Uterus (tissue), 4 donors: ENCODE data around the gene WSCD2. TPM values are rescaled to one million over a fixed set of nuclear protein-coding genes. Genes with fewer than 3 reads are reported as not detected.

Experiments
- DNase-seq, 2 donors: peaks; one replicate each; pipeline ENCODE4 v3.0.0-alpha.2; 2019 to 2020
- H3K27ac ChIP-seq, 2 donors: fragments of 200-600 bp; sonication (generic); 1 replicate in 1 of 2; 2 replicates in 1 of 2; pipeline ENCODE4 v1.5.1; 2016 to 2018
- H3K27me3 ChIP-seq, 2 donors: fragments of 200-600 bp; sonication (generic); one replicate each; pipeline ENCODE4 v1.5.1; 2018 to 2019; ENCODE audit warnings: control low read depth in 1 of 2
- H3K36me3 ChIP-seq, 2 donors: fragments of 200-600 bp; sonication (generic); one replicate each; pipeline ENCODE4 v1.5.1; 2019; ENCODE audit warnings: control low read depth in 1 of 2
- H3K4me1 ChIP-seq, 2 donors: fragments of 200-600 bp; sonication (generic); one replicate each; pipeline ENCODE4 v1.5.1; 2018 to 2019; ENCODE audit warnings: control low read depth in 1 of 2
- H3K4me3 ChIP-seq, 2 donors: fragments of 200-600 bp; sonication (generic); 1 replicate in 1 of 2; 2 replicates in 1 of 2; pipeline ENCODE4 v1.5.1; 2018 to 2019; ENCODE audit warnings: mild to moderate bottlenecking in 1 of 2
- H3K9me3 ChIP-seq, 2 donors: fragments of 200-600 bp; sonication (generic); one replicate each; pipeline ENCODE4 v1.5.1; 2019; ENCODE audit warnings: control low read depth in 1 of 2
- POLR2A ChIP-seq, 2 donors: fragments of 450-650 bp; IDR thresholded peaks; one replicate each; pipeline ENCODE4 v1.6.1; 2016; ENCODE audit warnings: antibody characterized with exemption in 2 of 2, mild to moderate bottlenecking in 1 of 2, moderate library complexity in 1 of 2
- intact Hi-C: fragments of 100-400 bp; cut with DNase I; formaldehyde crosslinking; loops from one replicate; pipeline ENCODE4 v1.15.1; 2023; ENCODE audit warnings: low total_unique reads
- total RNA-seq, 4 donors: library from RNA; depleted of rRNA in 3 of 4; stranded (reverse); fragments of >200 nt in 3 of 4; gene quantifications; one replicate each; pipeline versions ENCODE4 v1.1.0 to v1.2.4, GENCODE V29; 2014 to 2023
- TF ChIP-seq, protein P1 (sequence below), 4 experiments: fragments of 200-600 bp in 2 of 4; fragments of 450-650 bp in 2 of 4; sonication (generic) in 2 of 4; IDR thresholded peaks; one replicate each; pipeline ENCODE4 v1.5.1; 2016 to 2019; ENCODE audit warnings: antibody characterized with exemption in 4 of 4, mild to moderate bottlenecking in 2 of 4, moderate library complexity in 1 of 4
- donor health status: DM: yes; HTN: yes; CAD: no.

WSCD2 gene
- total RNA-seq, 4 donors from 2014 or later = 3.3 to 65.3 (median 17.2) TPM

DNA sequence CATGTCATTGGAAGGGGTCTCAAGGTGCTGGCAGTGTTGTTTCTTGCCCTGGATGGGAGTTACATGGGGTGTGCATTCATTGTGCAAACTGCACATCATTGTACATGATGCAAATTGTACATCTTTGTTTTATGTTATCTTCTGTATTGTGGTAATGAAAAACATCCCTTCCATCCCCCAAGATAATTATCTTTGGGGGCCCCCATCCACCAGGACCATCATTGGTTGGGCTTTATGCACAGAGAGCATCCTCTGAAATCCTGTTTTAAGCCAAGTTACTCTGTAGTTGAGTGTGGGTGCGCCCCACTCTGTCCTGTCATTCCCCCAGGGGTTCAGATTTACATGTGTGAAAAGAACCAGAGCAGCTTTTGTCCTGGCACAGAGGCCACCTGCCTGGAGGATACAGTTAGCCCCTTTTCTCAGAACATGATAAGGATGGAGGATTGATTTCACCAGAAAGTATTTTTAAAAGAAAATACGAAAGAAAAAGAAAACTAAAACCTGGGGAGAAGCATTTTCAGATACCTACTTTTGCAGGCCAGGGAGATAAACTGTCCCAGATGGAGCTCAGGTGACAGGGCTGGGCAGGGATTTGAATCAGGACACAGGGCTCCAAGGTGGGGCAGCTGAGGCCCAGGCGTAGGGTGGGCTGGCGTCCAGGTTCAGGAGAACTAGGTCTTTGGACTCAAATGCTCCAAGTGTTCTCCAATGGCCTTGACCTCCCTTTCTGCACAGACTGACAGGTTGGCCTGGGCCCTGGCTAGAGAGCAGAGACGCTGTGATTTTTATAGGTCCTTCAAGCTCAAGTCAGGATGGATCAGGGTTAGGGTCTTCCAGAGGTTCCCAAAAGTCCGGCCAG lies 17.2 kb downstream of the WSCD2 start:
- DNase-seq = no peak
- no peaks in the 10 kb centered on the region for H3K4me1 ChIP-seq
- intact Hi-C loops = no loop called here

DNA sequence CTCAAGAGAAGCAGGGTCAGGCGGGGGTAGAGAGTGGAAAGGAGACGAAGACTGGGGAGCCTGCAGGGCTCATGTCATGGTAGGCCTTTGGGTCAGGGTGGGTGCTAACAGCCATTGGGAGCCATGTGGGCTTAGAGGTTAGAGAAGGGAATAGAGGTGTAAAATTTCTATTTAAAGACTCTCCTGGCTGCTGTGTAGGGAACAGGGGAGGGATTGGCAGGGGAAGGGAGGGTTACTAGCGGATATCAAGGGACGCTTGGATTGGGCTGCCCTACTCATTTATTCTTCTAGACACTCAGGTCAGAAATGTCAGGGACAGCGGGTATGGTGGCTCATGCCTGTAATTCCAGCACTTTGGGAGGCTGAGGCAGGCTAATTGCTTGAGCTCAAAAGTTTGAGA lies 18.2 kb downstream of the WSCD2 start:
- Histone ChIP-seq H3K4me3 (no peak overlapping the region), H3K27ac (no peak overlapping the region), H3K36me3 (no peaks in the 10 kb centered on the region), H3K27me3 (no peaks in the 10 kb centered on the region), H3K4me1 (no peaks in the 10 kb centered on the region), H3K9me3 (no peaks in the 10 kb centered on the region)
- DNase-seq = no peak
- no peak for TF ChIP-seq POLR2A (IDR thresholded peaks at IDR 0.05)
- TF ChIP-seq, protein P1, sequence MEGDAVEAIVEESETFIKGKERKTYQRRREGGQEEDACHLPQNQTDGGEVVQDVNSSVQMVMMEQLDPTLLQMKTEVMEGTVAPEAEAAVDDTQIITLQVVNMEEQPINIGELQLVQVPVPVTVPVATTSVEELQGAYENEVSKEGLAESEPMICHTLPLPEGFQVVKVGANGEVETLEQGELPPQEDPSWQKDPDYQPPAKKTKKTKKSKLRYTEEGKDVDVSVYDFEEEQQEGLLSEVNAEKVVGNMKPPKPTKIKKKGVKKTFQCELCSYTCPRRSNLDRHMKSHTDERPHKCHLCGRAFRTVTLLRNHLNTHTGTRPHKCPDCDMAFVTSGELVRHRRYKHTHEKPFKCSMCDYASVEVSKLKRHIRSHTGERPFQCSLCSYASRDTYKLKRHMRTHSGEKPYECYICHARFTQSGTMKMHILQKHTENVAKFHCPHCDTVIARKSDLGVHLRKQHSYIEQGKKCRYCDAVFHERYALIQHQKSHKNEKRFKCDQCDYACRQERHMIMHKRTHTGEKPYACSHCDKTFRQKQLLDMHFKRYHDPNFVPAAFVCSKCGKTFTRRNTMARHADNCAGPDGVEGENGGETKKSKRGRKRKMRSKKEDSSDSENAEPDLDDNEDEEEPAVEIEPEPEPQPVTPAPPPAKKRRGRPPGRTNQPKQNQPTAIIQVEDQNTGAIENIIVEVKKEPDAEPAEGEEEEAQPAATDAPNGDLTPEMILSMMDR (IDR thresholded peaks at IDR 0.05) = no peak
- intact Hi-C loops = no loop called here

More for the DNA sequence above, 17.2 kb downstream of the WSCD2 start:
- Histone ChIP-seq H3K4me3 (no peak overlapping the region), H3K27ac (no peak overlapping the region), H3K9me3 (no peaks in the 10 kb centered on the region), H3K27me3 (no peaks in the 10 kb centered on the region), H3K36me3 (no peaks in the 10 kb centered on the region)
- TF ChIP-seq, protein P1 (IDR thresholded peaks at IDR 0.05) = no peak
- TF ChIP-seq POLR2A (IDR thresholded peaks at IDR 0.05) = no peak

DNA sequence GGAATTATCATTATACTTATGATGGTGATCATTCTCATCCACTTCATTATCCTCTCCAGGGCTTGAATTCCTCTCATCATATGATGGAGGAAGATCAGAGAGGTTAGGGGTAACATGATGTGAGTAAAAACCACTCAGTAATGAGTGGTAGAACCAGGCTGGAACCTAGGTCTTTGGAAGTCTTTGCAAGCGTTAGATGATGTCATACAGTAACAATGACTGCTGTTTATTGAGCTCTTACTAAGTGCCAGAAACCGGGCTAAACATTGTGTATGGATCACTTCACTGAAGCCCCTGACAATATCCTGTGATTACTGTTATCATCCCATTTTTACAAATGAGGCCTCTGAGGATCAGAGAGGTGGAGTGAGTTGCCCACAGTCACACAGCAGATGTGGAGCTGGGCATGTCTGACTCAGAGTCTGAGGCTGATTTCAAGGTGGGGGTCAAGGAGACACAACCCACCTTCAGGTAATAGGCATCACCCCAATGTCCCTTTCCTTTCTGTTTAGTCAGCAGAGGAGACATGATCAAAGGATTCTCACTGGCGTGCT lies 19.5 kb downstream of the WSCD2 start:
- Histone ChIP-seq H3K9me3 (no peaks in the 10 kb centered on the region), H3K4me1 (no peaks in the 10 kb centered on the region)
- DNase-seq = no peak

DNA sequence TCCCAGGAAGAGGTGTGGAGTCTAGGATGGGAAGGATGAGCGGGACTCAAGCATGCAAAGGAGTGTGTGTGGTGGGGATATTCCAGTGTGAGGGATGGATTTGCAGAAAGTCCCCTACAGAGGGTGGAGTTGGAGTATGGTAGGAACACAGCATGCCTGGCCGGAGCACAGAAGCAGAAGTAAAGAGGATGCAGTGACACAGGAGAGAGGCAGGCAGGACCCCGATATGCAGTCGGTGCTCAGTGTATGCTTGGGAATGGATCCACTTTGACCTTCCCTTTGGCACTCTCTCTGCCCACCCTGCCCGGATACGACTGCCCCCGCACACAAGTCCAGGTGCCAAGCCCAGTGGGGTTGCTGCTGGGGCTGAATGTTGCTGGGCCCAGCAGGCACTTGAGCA lies 21.3 kb downstream of the WSCD2 start:
- intact Hi-C loops = no loop called here
- H3K27me3 ChIP-seq = no peaks in the 10 kb centered on the region
- H3K27ac ChIP-seq = no peak overlapping the region
- no peak overlapping the region for H3K4me3 ChIP-seq
- no peaks in the 10 kb centered on the region for H3K4me1 ChIP-seq
- TF ChIP-seq, protein P1 (IDR thresholded peaks at IDR 0.05) = no peak
- no peak for TF ChIP-seq POLR2A (IDR thresholded peaks at IDR 0.05)
- DNase-seq = no peak
- no peaks in the 10 kb centered on the region for H3K36me3 ChIP-seq
- H3K9me3 ChIP-seq = no peaks in the 10 kb centered on the region

More for the DNA sequence above, 19.5 kb downstream of the WSCD2 start:
- intact Hi-C loops = no loop called here
- no peaks in the 10 kb centered on the region for H3K27me3 ChIP-seq
- no peak overlapping the region for H3K4me3 ChIP-seq
- no peak for TF ChIP-seq POLR2A (IDR thresholded peaks at IDR 0.05)
- TF ChIP-seq, protein P1 (IDR thresholded peaks at IDR 0.05) = no peak
- no peaks in the 10 kb centered on the region for H3K36me3 ChIP-seq
- H3K27ac ChIP-seq = no peak overlapping the region

DNA sequence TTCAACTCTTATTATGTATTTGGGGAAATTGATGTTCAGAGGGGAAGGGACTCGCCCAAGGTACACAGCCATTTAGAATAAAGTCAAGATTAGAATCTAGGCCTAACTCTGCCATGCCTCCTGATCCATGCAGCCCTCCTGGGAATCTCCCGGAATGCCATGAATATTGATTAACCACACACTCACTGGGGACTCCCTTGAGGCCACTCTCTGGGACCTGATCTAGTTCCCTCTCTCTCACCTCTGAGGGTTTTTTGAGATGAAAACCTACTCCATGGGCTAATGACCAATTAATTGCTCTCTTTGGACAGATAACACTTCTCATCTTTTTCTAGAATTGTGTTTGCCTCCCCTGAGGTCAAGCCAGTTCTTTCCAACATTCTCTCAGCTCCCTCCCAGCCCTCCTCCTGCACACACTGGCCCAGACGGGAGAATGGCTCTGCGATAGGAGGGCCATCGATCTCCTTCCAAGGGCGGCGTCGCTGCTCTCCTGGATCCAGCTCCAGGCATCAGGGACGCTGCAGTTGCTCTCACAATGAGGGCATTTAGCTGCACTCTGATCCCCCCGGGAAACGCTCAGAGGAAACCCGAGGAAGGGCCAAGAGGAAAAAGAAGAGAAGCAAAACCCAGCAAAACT lies 22.6 kb downstream of the WSCD2 start:
- TF ChIP-seq, protein P1 (IDR thresholded peaks at IDR 0.05) = no peak
- TF ChIP-seq POLR2A (IDR thresholded peaks at IDR 0.05) = no peak
- Histone ChIP-seq H3K36me3 (no peaks in the 10 kb centered on the region), H3K27ac (no peak overlapping the region), H3K9me3 (no peaks in the 10 kb centered on the region), H3K27me3 (no peaks in the 10 kb centered on the region), H3K4me1 (no peaks in the 10 kb centered on the region), H3K4me3 (no peak overlapping the region)
- intact Hi-C loops = no loop called here
- no peak for DNase-seq
